Stimulated activated CD4-positive, alpha-beta T cell treated with anti-CD3 and anti-CD28 coated beads, Interleukin-4, amount 100 ng/mL, for 4 hours (primary cell): ENCODE results near the gene ANKRD27.
"Not testable (repeated sequence)": the region's sequence is repeated elsewhere in the genome, so short reads cannot be mapped to it uniquely, and the experiment has no call there.

Source experiments
- DNase-seq, 2 experiments: peaks; one replicate each; pipeline ENCODE4 v3.0.0-alpha.2; 2020

The ANKRD27 gene

GRCh38 chr19:32599258-32599657 lies 75.7 kb downstream of the ANKRD27 start:
- DNase-seq: no peak

GRCh38 chr19:32598022-32598421 lies 77.0 kb downstream of the ANKRD27 start:
- no peak for DNase-seq

GRCh38 chr19:32595491-32595890 lies 79.5 kb downstream of the ANKRD27 start:
- no peak for DNase-seq

- no peak for DNase-seq
Observed at GRCh38 chr19:32594021-32594420, 81.0 kb downstream of the ANKRD27 start.

GRCh38 chr19:32587747-32588504 lies 87.1 kb downstream of the ANKRD27 start:
- DNase-seq: not testable (repeated sequence)

- DNase-seq: no peak
Observed at GRCh38 chr19:32581705-32582179, 93.2 kb downstream of the ANKRD27 start.

- peak; percentile 95 to 98 for DNase-seq
Observed at GRCh38 chr19:32580901-32581704, 93.9 kb downstream of the ANKRD27 start, which contains the start of gene PDCD5. Gene PDCD5 (plus strand): TSS chr19:32581190. CDS start chr19:32581262, 72 bp downstream.

GRCh38 chr19:32580353-32580900 lies 94.6 kb downstream of the ANKRD27 start:
- no peak for DNase-seq

- DNase-seq: no peak
Observed at GRCh38 chr19:32576790-32577189, 98.2 kb downstream of the ANKRD27 start.

GRCh38 chr19:32573492-32573794 lies 101.5 kb downstream of the ANKRD27 start:
- no peak for DNase-seq

- not testable (repeated sequence) for DNase-seq
Observed at GRCh38 chr19:32572700-32573491, 102.1 kb downstream of the ANKRD27 start.

- not testable (repeated sequence) for DNase-seq
Observed at GRCh38 chr19:32571471-32572075, 103.4 kb downstream of the ANKRD27 start.

- peak; percentile 13 to 23 for DNase-seq
Observed at GRCh38 chr19:32570081-32570785, 104.7 kb downstream of the ANKRD27 start.

- DNase-seq: no peak
Observed at GRCh38 chr19:32567486-32567885, 107.5 kb downstream of the ANKRD27 start.

GRCh38 chr19:32566246-32566830 lies 108.6 kb downstream of the ANKRD27 start:
- DNase-seq: no peak

- DNase-seq: no peak
Observed at GRCh38 chr19:32563761-32564160, 111.2 kb downstream of the ANKRD27 start.

- DNase-seq: no peak
Observed at GRCh38 chr19:32558607-32559228, 116.3 kb downstream of the ANKRD27 start.

- DNase-seq: no peak
Observed at GRCh38 chr19:32555786-32556185, 119.2 kb downstream of the ANKRD27 start.

GRCh38 chr19:32550666-32551065 lies 124.3 kb downstream of the ANKRD27 start:
- DNase-seq: no peak
